Adrenal gland (tissue), 12 donors: Measurements from ENCODE around the gene CEP95. TPM values are rescaled to one million over a fixed set of nuclear protein-coding genes. Genes with fewer than 3 reads are reported as not detected.

Source experiments
- DNase-seq, 7 donors: peaks; one replicate each; pipeline ENCODE4 v3.0.0-alpha.2; 2019 to 2020
- H3K27ac ChIP-seq, 5 donors: fragments of 200-600 bp; sonication (generic) in 4 of 5; 1 replicate in 3 of 5; 2 replicates in 2 of 5; pipeline versions ENCODE4 v1.5.1 to v1.8.0; 2016 to 2020; ENCODE audit warnings: mild to moderate bottlenecking in 1 of 5
- H3K27me3 ChIP-seq: fragments of 200-600 bp; 2 replicates; pipeline ENCODE4 v1.8.0; 2021
- H3K36me3 ChIP-seq, 2 donors: fragments of 200-600 bp; replicated peaks in 1 of 2; 1 replicate in 1 of 2; 2 replicates in 1 of 2; pipeline versions ENCODE4 v1.5.1 to v1.8.0; 2018 to 2022
- H3K4me1 ChIP-seq, 2 donors: fragments of 200-600 bp; replicated peaks in 1 of 2; 1 replicate in 1 of 2; 2 replicates in 1 of 2; pipeline versions ENCODE4 v1.5.1 to v1.8.0; 2018 to 2021
- H3K4me3 ChIP-seq, 4 donors: fragments of 200-600 bp; sonication (generic) in 3 of 4; one replicate each; pipeline ENCODE4 v1.5.1; 2016 to 2018
- H3K9me3 ChIP-seq, 3 donors: fragments of 200-600 bp; sonication (generic) in 1 of 3; replicated peaks in 1 of 3; 1 replicate in 2 of 3; 2 replicates in 1 of 3; pipeline versions ENCODE4 v1.5.1 to v1.8.0; 2016 to 2021
- CTCF ChIP-seq, 6 experiments: fragments of 450-650 bp in 4 of 6; fragments of 200-600 bp in 2 of 6; sonication (generic) in 1 of 6; IDR thresholded peaks; 1 replicate in 5 of 6; 2 replicates in 1 of 6; pipeline versions ENCODE4 v1.5.1 to v1.8.0; 2016 to 2021; ENCODE audit warnings: antibody characterized with exemption in 6 of 6, mild to moderate bottlenecking in 2 of 6, moderate library complexity in 1 of 6
- POLR2A ChIP-seq, 2 donors: fragments of 450-650 bp; IDR thresholded peaks; one replicate each; pipeline ENCODE4 v1.6.1; 2017; ENCODE audit warnings: antibody characterized with exemption in 2 of 2, mild to moderate bottlenecking in 2 of 2, moderate library complexity in 1 of 2
- WGBS, 4 donors: extraction: QIAGEN DNeasy Blood & Tissue Kit in 2 of 4; methylation state at CpG; one replicate each; pipeline versions ENCODE4 v1.1.5 to v1.1.7; 2013 to 2017; 5-methylcytosine and 5-hydroxymethylcytosine counted together
- intact Hi-C, 2 donors: fragments of 100-400 bp; cut with DNase I; formaldehyde crosslinking; loops; one replicate each; pipeline versions ENCODE4 v1.14.1 to v1.15.0; 2022 to 2023
- polyA plus RNA-seq, 3 donors: library from polyadenylated mRNA; stranded (reverse); fragments of 200-250 nt in 2 of 3; fragments of 350-450 nt in 1 of 3; fragmentation: Illumina TruSeq in 1 of 3; extraction: RNeasy Lipid Tissue Mini Kit (QIAGEN cat#74804) in 1 of 3; gene quantifications; one replicate each; pipeline ENCODE4 v1.2.3, GENCODE V29; 2013 to 2014
- total RNA-seq, 9 donors: library from RNA; depleted of rRNA in 4 of 9; stranded (reverse); fragments of >200 nt in 4 of 9; fragments of 120-200 nt in 1 of 9; fragmentation: NEBNext Ultra II Directional in 1 of 9; extraction: Animal tissue kit (Norgen Biotek cat#: 25700) in 1 of 9; gene quantifications; one replicate each; pipeline versions ENCODE4 v1.1.0 to v1.2.4, GENCODE V29; 2013 to 2023
- donor health status: healthy with polysubstance abuse.
- donor health status: Bipolar disorder and iron deficiency.
- donor health status: DM: yes; HTN: yes; CAD: no.
- donor health status: DM: no; HTN: no; CAD: no.
- donor health status: DM: no; HTN: no; CAD: no.
- donor health status: DM: yes; HTN: yes; CAD: no.

CEP95 gene
- total and polyA plus RNA-seq, 12 donors = 7.7 to 114 (median 22.0) TPM

GRCh38 chr17:64571746-64572145 is 65.0 kb downstream of the CEP95 start:
- H3K36me3 ChIP-seq = peaks cover 0 to 24% of the 10 kb centered on the region in 2 donors
- TF ChIP-seq CTCF (IDR thresholded peaks at IDR 0.05) (no peak), POLR2A (IDR thresholded peaks at IDR 0.05) (no peak)
- no peaks in the 10 kb centered on the region for H3K9me3 ChIP-seq
- WGBS, 4 donors = 82 to 94% (median 90%) methylated on average over 6 of the region's 6 CpGs
- H3K27me3 ChIP-seq = no peaks in the 10 kb centered on the region
- no peak overlapping the region for H3K4me3 ChIP-seq
- H3K4me1 ChIP-seq = no peaks in the 10 kb centered on the region
- no peak overlapping the region for H3K27ac ChIP-seq
- DNase-seq = no peak
- intact Hi-C loops = no loop called here

DNA sequence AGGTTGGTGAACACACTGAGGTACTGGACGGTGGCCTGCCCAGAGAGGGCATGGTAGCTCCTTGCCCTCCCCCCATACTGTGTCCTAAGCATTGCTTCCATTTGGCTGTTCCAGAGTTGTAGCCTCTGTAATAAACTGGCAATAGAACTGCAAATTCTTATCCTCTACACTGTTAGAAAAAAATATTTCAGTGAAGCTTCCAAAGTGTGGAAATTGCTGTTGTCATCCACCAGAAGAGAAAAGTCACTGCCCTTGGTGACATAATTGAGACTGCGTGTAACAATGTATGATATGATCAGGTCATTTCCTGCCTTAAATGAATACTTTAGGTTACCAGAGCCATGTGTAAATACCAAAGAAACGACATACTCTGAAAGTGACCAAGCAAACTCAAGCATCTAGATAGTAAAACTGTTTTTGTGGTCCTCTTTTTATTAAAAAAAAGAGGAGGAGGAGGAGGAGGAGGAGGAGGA is 65.9 kb downstream of the CEP95 start:
- Histone ChIP-seq H3K4me1 (no peaks in the 10 kb centered on the region), H3K27me3 (no peaks in the 10 kb centered on the region), H3K27ac (peak overlapping the region in 2 of 5 donors; percentile 9 to 58), H3K4me3 (no peak overlapping the region), H3K36me3 (peaks cover 0 to 28% of the 10 kb centered on the region in 2 donors), H3K9me3 (no peaks in the 10 kb centered on the region)
- WGBS, 4 donors = 37 to 46% (median 42%) methylated on average over 3 of the region's 3 CpGs
- no peak for TF ChIP-seq CTCF (IDR thresholded peaks at IDR 0.05)
- TF ChIP-seq POLR2A (IDR thresholded peaks at IDR 0.05) = no peak
- DNase-seq = no peak
- intact Hi-C loops = no loop called here

GRCh38 chr17:64573214-64573613 is 66.4 kb downstream of the CEP95 start:
- TF ChIP-seq CTCF (IDR thresholded peaks at IDR 0.05) (no peak), POLR2A (IDR thresholded peaks at IDR 0.05) (no peak)
- Histone ChIP-seq H3K4me3 (no peak overlapping the region), H3K9me3 (no peaks in the 10 kb centered on the region), H3K27me3 (no peaks in the 10 kb centered on the region), H3K4me1 (peaks cover 0 to under 1% of the 10 kb centered on the region in 2 donors), H3K36me3 (peaks cover 0 to 30% of the 10 kb centered on the region in 2 donors), H3K27ac (no peak overlapping the region)
- intact Hi-C loops = no loop called here
- no peak for DNase-seq

GRCh38 chr17:64574646-64575045 is 67.9 kb downstream of the CEP95 start:
- WGBS, 4 donors = 69 to 85% (median 74%) methylated on average over 1 of the region's 1 CpG
- H3K27me3 ChIP-seq = no peaks in the 10 kb centered on the region
- no peak overlapping the region for H3K27ac ChIP-seq
- H3K9me3 ChIP-seq = no peaks in the 10 kb centered on the region
- peaks cover 0 to 29% of the 10 kb centered on the region in 2 donors for H3K36me3 ChIP-seq
- intact Hi-C loops = no loop called here
- TF ChIP-seq POLR2A (IDR thresholded peaks at IDR 0.05) (no peak), CTCF (IDR thresholded peaks at IDR 0.05) (no peak)
- no peak overlapping the region for H3K4me3 ChIP-seq
- peaks cover 0 to 14% of the 10 kb centered on the region in 2 donors for H3K4me1 ChIP-seq
- no peak for DNase-seq
